K562 (cell line): ENCODE results near the gene HNRNPA2B1. TPM values are rescaled to one million over a fixed set of nuclear protein-coding genes. Genes with fewer than 3 reads are reported as not detected.
"Not testable (repeated sequence)": the region's sequence is repeated elsewhere in the genome, so short reads cannot be mapped to it uniquely, and the experiment has no call there.

Experiments used
- ATAC-seq: fragments of 200-7000 bp; cut with Tn5 transposase; 3 replicates; pipeline ENCODE4 v1.9.1; 2020; ENCODE audit warnings: moderate library complexity
- BruUV-seq: library from RNA; stranded (reverse); fragments of 400-500 nt; replicated peaks from 2 replicates; lab custom pipeline; 2021; lab: Mats Ljungman, UMichigan
- CTCF ChIA-PET: fragments of 300-600 bp; formaldehyde crosslinking; extraction: SDS; loops from one replicate; lab custom pipeline; 2021; ENCODE audit warnings: low intra/inter-chr PET ratio; lab: Yijun Ruan, JAX
- POLR2A ChIA-PET: fragments of 300-600, 350-650 bp; sonication (Branson Sonifier 250); formaldehyde crosslinking; extraction: SDS; loops from one replicate; lab custom pipeline; 2021; ENCODE audit warnings: antibody characterized with exemption, inconsistent platforms; lab: Yijun Ruan, JAX
- DNase-seq, 4 experiments: peaks; one replicate each; pipeline versions ENCODE4 v3.0.0 to v3.0.0-alpha.2; 2011 to 2018; ENCODE audit warnings: low spot score in 3 of 4, mixed read lengths in 3 of 4; ENCODE audit errors: extremely low read depth in 1 of 4
- FAIRE-seq: peaks from 2 replicates; lab custom pipeline; 2011; peaks lifted over from hg19 to GRCh38; lab: Jason Lieb, UNC
- H2AFZ ChIP-seq: 2 replicates; pipeline ENCODE4 v1.6.0; 2011; ENCODE audit warnings: low read depth, low read length, control low read depth, inconsistent platforms
- H3K27ac ChIP-seq: fragments of 200-600 bp; 3 replicates; pipeline ENCODE4 v1.8.0; 2011; ENCODE audit warnings: low read depth, mild to moderate bottlenecking, control low read depth, inconsistent platforms, low read length, moderate library complexity, mixed read lengths; ENCODE audit errors: extremely low read depth
- H3K27me3 ChIP-seq, 2 experiments: fragments of 300-600 bp in 1 of 2; 2 replicates in 1 of 2; 3 replicates in 1 of 2; pipeline versions ENCODE4 v1.6.0 to v1.8.0; 2011; ENCODE audit warnings: inconsistent platforms in 2 of 2, low read length in 2 of 2, mild to moderate bottlenecking in 1 of 2, mixed read lengths in 1 of 2, moderate library complexity in 1 of 2; ENCODE audit not compliant: control insufficient read depth in 2 of 2, insufficient read depth in 2 of 2
- H3K36me3 ChIP-seq: fragments of 300-600 bp; 3 replicates; pipeline ENCODE4 v1.8.0; 2011; ENCODE audit warnings: mild to moderate bottlenecking, low read length, inconsistent platforms; ENCODE audit not compliant: control insufficient read depth, insufficient read depth
- H3K4me1 ChIP-seq, 2 experiments: fragments of 200-600 bp in 1 of 2; replicated peaks in 1 of 2; 2 replicates in 1 of 2; 3 replicates in 1 of 2; pipeline versions ENCODE4 v1.5.1 to v1.8.0; 2011; ENCODE audit warnings: inconsistent platforms in 2 of 2, low read length in 2 of 2, mild to moderate bottlenecking in 1 of 2, mixed read lengths in 1 of 2, moderate library complexity in 1 of 2; ENCODE audit not compliant: control insufficient read depth in 2 of 2, insufficient read depth in 2 of 2
- H3K4me2 ChIP-seq: 2 replicates; pipeline ENCODE4 v1.6.1; 2011; ENCODE audit warnings: low read length, control low read depth, inconsistent platforms, mixed read lengths; ENCODE audit not compliant: insufficient read depth
- H3K4me3 ChIP-seq: fragments of 200-600 bp; sonication (generic), shearing (Covaris generic); 2 replicates; pipeline ENCODE4 v1.5.1; 2016; ENCODE audit warnings: control low read depth, inconsistent platforms
- H3K79me2 ChIP-seq: fragments of 200-600 bp; 3 replicates; pipeline ENCODE4 v1.8.0; 2011; ENCODE audit warnings: low read length, inconsistent platforms; ENCODE audit not compliant: control insufficient read depth, insufficient read depth
- H3K9ac ChIP-seq, 2 experiments: 2 replicates each; pipeline versions ENCODE4 v1.6.0 to v1.6.1; 2011; ENCODE audit warnings: low read depth in 2 of 2, low read length in 2 of 2, control low read depth in 1 of 2, inconsistent platforms in 1 of 2, mild to moderate bottlenecking in 1 of 2, mixed read lengths in 1 of 2; ENCODE audit not compliant: insufficient read depth in 1 of 2
- H3K9me1 ChIP-seq: one replicate; pipeline ENCODE4 v1.6.0; 2011; ENCODE audit warnings: inconsistent platforms, mild to moderate bottlenecking, low read length, moderate library complexity; ENCODE audit not compliant: control insufficient read depth, insufficient read depth
- H3K9me3 ChIP-seq: replicated peaks from 2 replicates; pipeline ENCODE4 v1.5.1; 2011; ENCODE audit warnings: low read depth, low read length, inconsistent platforms; ENCODE audit not compliant: control insufficient read depth, insufficient read depth
- H4K20me1 ChIP-seq: replicated peaks from 2 replicates; pipeline ENCODE4 v1.6.1; 2011; ENCODE audit warnings: low read length, inconsistent platforms, mixed read lengths; ENCODE audit not compliant: control insufficient read depth, insufficient read depth
- WGBS: fragments of 100-300 bp; shearing (Covaris generic); methylation state at CpG from one replicate; pipeline ENCODE4 v1.1.6; 2016; ENCODE audit warnings: low coverage, mixed read lengths; ENCODE audit not compliant: insufficient coverage; ENCODE audit errors: missing lambda C conversion rate; 5-methylcytosine and 5-hydroxymethylcytosine counted together
- in situ Hi-C: fragments of 300-500 bp; cut with MboI; formaldehyde crosslinking; loops from 4 replicates; pipeline ENCODE4 v1.15.0; 2018; ENCODE audit warnings: inconsistent platforms, mixed read lengths
- intact Hi-C: fragments of 100-400 bp; cut with micrococcal nuclease; formaldehyde crosslinking; loops from 2 replicates; pipeline ENCODE4 v1.14.2; 2022
- polyA plus RNA-seq, 8 experiments: library from polyadenylated mRNA; depleted of rRNA in 4 of 8; stranded (reverse) in 5 of 8; unstranded in 3 of 8; fragments of >200 nt; fragmentation: Nextera tagmentation in 2 of 8; fragmentation: Illumina TruSeq in 1 of 8; extraction: Ambion mirVana in 2 of 8; extraction: Trizol in 1 of 8; gene quantifications; 2 replicates each; pipeline versions ENCODE4 v1.2.1 to v1.2.3, GENCODE V29; 2011 to 2014; ENCODE audit warnings: inconsistent platforms in 1 of 8, missing spikeins in 1 of 8
- total RNA-seq, 7 experiments: library from RNA; depleted of rRNA in 6 of 7; stranded (reverse); fragments of >200 nt in 6 of 7; fragmentation: Illumina TruSeq in 2 of 7; extraction: Trizol in 2 of 7; gene quantifications; 2 replicates each; pipeline versions ENCODE4 v1.2.1 to v1.2.3, GENCODE V29; 2011 to 2021; ENCODE audit warnings: low replicate concordance in 1 of 7

The HNRNPA2B1 gene
- total and polyA plus RNA-seq, 9 of the 15 experiments (the other 6 are each of a cell fraction or from before 2014, with no cell fraction given): 630 to 1,989 (median 865) TPM

GRCh38 chr7:26148307-26148700 is 52.2 kb downstream of the HNRNPA2B1 start:
- ATAC-seq, H3K9me1 ChIP-seq, H3K36me3 ChIP-seq, H3K27me3 ChIP-seq, H4K20me1 ChIP-seq, BruUV-seq, DNase-seq, intact Hi-C loops, H3K4me2 ChIP-seq, CTCF ChIA-PET, H3K4me3 ChIP-seq, in situ Hi-C loops, H3K27ac ChIP-seq, H3K9me3 ChIP-seq, H2AFZ ChIP-seq, H3K9ac ChIP-seq, FAIRE-seq: not testable (repeated sequence)
- POLR2A ChIA-PET: interaction anchor here (1.6 kb wide), 1 partner anchor 20 kb away, joined by 4 read pairs; no protein-coding TSS in a partner anchor
- peaks cover 12% of the 10 kb centered on the region for H3K79me2 ChIP-seq
- H3K4me1 ChIP-seq: peaks cover 13 to 27% of the 10 kb centered on the region in 2 experiments; a peak in 4 of 5 replicates
- 25% methylated on average over 6 of the region's 29 CpGs for WGBS

- H3K27me3 ChIP-seq, ATAC-seq, in situ Hi-C loops, H3K36me3 ChIP-seq, H4K20me1 ChIP-seq, CTCF ChIA-PET, H2AFZ ChIP-seq, BruUV-seq, H3K9ac ChIP-seq, H3K4me2 ChIP-seq, H3K27ac ChIP-seq, H3K79me2 ChIP-seq, DNase-seq, H3K9me3 ChIP-seq, H3K9me1 ChIP-seq, intact Hi-C loops, FAIRE-seq, H3K4me3 ChIP-seq: not testable (repeated sequence)
- POLR2A ChIA-PET: interaction anchor here (0.7 kb wide), 1 partner anchor 18 kb away, joined by 4 read pairs; no protein-coding TSS in a partner anchor
- peaks cover 9 to 21% of the 10 kb centered on the region in 2 experiments; a peak in 4 of 5 replicates for H3K4me1 ChIP-seq
- WGBS: 84% methylated on average over 12 of the region's 43 CpGs
Observed at GRCh38 chr7:26147646-26148306, 52.8 kb downstream of the HNRNPA2B1 start.
